Hepatic stellate cell (primary cell): ENCODE data around the gene HOXC10.

Experiments
- DNase-seq: peaks from one replicate; pipeline ENCODE4 v3.0.0; 2011; ENCODE audit warnings: low spot score

HOXC10 gene

GRCh38 chr12:53965281-53966084, 19.5 kb upstream of the HOXC10 start:
- DNase-seq: no peak

GRCh38 chr12:53966085-53966384, 18.9 kb upstream of the HOXC10 start:
- DNase-seq: no peak

- DNase-seq: no peak
These were observed 18.4 kb upstream of the HOXC10 start for GRCh38 chr12:53966385-53967133.

- DNase-seq: no peak
These were observed 17.5 kb upstream of the HOXC10 start for GRCh38 chr12:53967421-53967925.

GRCh38 chr12:53968214-53969127, 16.5 kb upstream of the HOXC10 start:
- no peak for DNase-seq

GRCh38 chr12:53969588-53970259, 15.2 kb upstream of the HOXC10 start:
- DNase-seq: no peak

- DNase-seq: no peak
These were observed 14.5 kb upstream of the HOXC10 start for GRCh38 chr12:53970451-53970850.

- DNase-seq: no peak
These were observed 13.8 kb upstream of the HOXC10 start for GRCh38 chr12:53971129-53971528.

GRCh38 chr12:53971686-53972085, 13.3 kb upstream of the HOXC10 start:
- no peak for DNase-seq

GRCh38 chr12:53972152-53972702, 12.7 kb upstream of the HOXC10 start:
- DNase-seq: no peak

GRCh38 chr12:53972722-53973235, 12.2 kb upstream of the HOXC10 start, which contains the start of gene HOXC11:
TSS of gene HOXC11 (plus strand) at chr12:53973126. CDS start at chr12:53973242, 116 bp downstream.
- no peak for DNase-seq

GRCh38 chr12:53973236-53974042, 11.5 kb upstream of the HOXC10 start:
- DNase-seq: no peak

- no peak for DNase-seq
These were observed 10.6 kb upstream of the HOXC10 start, which contains the start of gene HOTAIR for GRCh38 chr12:53974084-53975063. TSS of gene HOTAIR (minus strand) at chr12:53974954.

GRCh38 chr12:53975064-53975471, 9.9 kb upstream of the HOXC10 start:
- no peak for DNase-seq

- no peak for DNase-seq
These were observed 9.3 kb upstream of the HOXC10 start for GRCh38 chr12:53975479-53976152.

- no peak for DNase-seq
These were observed 8.6 kb upstream of the HOXC10 start for GRCh38 chr12:53976172-53976822.

GRCh38 chr12:53976823-53977595, 7.9 kb upstream of the HOXC10 start:
- DNase-seq: no peak
